Skeletal muscle tissue (tissue), 4 donors: ENCODE results near the gene SETSIP. TPM values are rescaled to one million over a fixed set of nuclear protein-coding genes. Genes with fewer than 3 reads are reported as not detected.

Experiments
- H3K27ac ChIP-seq: one replicate; pipeline ENCODE4 v1.7.0; 2013; ENCODE audit warnings: mild to moderate bottlenecking, low read depth, low read length, inconsistent platforms
- H3K27me3 ChIP-seq, 3 donors: one replicate each; pipeline ENCODE4 v1.7.0; 2013; ENCODE audit warnings: low read length in 3 of 3; ENCODE audit not compliant: control insufficient read depth in 3 of 3, insufficient read depth in 3 of 3
- H3K36me3 ChIP-seq, 3 donors: one replicate each; pipeline ENCODE4 v1.7.0; 2013; ENCODE audit warnings: low read length in 3 of 3; ENCODE audit not compliant: control insufficient read depth in 3 of 3, insufficient read depth in 3 of 3
- H3K4me1 ChIP-seq, 3 donors: one replicate each; pipeline ENCODE4 v1.7.0; 2013; ENCODE audit warnings: low read length in 3 of 3, mild to moderate bottlenecking in 3 of 3; ENCODE audit not compliant: control insufficient read depth in 3 of 3, insufficient read depth in 3 of 3
- H3K4me3 ChIP-seq, 3 donors: one replicate each; pipeline ENCODE4 v1.7.0; 2013; ENCODE audit warnings: low read length in 3 of 3
- H3K9ac ChIP-seq, 3 donors: one replicate each; pipeline ENCODE4 v1.7.0; 2013; ENCODE audit warnings: low read length in 3 of 3, mild to moderate bottlenecking in 3 of 3, moderate library complexity in 2 of 3, low read depth in 1 of 3
- H3K9me3 ChIP-seq, 3 donors: one replicate each; pipeline ENCODE4 v1.7.0; 2013; ENCODE audit warnings: low read length in 3 of 3; ENCODE audit not compliant: control insufficient read depth in 3 of 3
- total RNA-seq: library from RNA; depleted of rRNA; stranded (reverse); fragments of >200 nt; gene quantifications from one replicate; pipeline ENCODE4 v1.2.3, GENCODE V29; 2014
- donor health status: Osteomylitis.

Gene SETSIP, protein sequence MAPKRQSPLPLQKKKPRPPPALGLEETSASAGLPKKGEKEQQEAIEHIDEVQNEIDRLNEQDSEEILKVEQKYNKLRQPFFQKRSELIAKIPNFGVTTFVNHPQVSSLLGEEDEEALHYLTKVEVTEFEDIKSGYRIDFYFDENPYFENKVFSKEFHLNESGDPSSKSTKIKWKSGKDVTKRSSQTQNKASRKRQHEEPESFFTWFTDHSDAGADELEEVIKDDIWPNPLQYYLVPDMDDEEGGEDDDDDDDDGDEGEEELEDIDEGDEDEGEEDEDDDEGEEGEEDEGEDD
- total RNA-seq: not detected

DNA sequence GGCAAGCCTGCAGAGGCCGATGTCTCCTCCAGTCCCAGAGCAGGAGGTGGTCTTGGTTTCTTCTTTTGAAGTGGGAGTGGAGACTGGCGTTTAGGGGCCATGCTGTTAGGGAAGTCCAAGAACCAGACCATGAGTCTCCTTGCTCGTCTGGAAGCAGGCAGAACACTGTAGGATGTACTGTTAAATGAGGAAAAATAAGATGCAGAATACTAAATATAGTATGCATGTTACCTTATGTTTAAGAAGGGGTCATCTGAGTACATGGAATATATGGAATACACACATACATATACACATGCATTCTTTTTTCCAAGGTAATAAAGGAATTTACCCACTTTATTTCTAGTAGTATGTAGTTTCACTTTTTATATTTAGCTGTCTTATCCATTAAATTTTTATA is at the start of gene SETSIP:
Gene SETSIP, minus strand, starts transcription at position 101 of the 400 bp plus-strand sequence. Its CDS starts 0 bp downstream, at position 101.
- no peaks in the 10 kb centered on the region for H3K9me3 ChIP-seq
- no peak within 1 kb of the TSS for H3K4me3 ChIP-seq
- no peak within 1 kb of the TSS for H3K9ac ChIP-seq
- no peaks in the 10 kb centered on the region for H3K27me3 ChIP-seq
- no peaks in the 10 kb centered on the region for H3K4me1 ChIP-seq
- no peak within 1 kb of the TSS for H3K27ac ChIP-seq
- H3K36me3 ChIP-seq: no peaks in the 10 kb centered on the region

DNA sequence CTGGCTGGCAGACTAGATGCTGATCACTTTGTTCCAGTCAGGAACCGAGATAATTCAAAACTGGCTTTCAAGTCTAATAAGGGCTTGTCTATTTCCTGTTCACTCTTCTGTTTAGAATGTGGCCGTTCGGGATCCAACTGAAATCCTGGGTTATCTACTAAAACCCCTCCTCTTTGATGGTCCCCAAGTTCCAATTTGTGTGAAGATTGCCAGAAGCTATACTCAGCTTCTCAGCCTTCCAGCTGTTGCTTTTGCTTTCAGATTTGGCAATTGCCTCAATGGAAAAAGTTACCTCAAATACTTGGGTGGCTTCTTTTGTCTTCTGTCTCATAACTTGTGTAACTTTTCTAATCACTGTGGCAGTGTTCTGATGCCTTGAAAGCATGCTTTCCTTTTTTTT is 48.7 kb upstream of the SETSIP start:
- Histone ChIP-seq H3K36me3 (no peaks in the 10 kb centered on the region), H3K27ac (no peak overlapping the region)

DNA sequence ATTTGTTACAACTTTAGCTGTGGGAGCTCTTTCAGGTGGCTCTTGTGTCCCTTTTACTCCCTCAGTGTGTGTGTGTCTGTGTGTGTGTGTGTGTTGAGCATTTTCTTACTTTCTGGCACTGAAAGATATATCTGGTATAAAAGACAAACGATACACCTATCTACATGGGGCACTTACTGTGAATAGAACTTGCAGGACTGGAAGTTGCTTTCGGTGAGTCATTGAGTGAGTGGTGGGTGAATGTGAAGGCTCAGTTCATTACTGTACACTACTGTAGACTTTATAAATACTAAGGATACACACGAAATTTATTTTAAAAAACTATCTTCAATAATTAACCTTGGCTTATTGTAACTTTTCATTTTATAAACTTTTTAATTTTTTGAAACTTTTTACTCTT is 43.6 kb upstream of the SETSIP start:
- Histone ChIP-seq H3K9me3 (no peaks in the 10 kb centered on the region), H3K27ac (no peak overlapping the region), H3K36me3 (peaks cover 0 to 2% (median 0%) of the 10 kb centered on the region in 3 donors), H3K9ac (no peak overlapping the region), H3K27me3 (no peaks in the 10 kb centered on the region), H3K4me1 (no peaks in the 10 kb centered on the region), H3K4me3 (no peak overlapping the region)

More for the DNA sequence above, 48.7 kb upstream of the SETSIP start:
- Histone ChIP-seq H3K9me3 (no peaks in the 10 kb centered on the region), H3K9ac (no peak overlapping the region), H3K4me1 (no peaks in the 10 kb centered on the region), H3K4me3 (no peak overlapping the region), H3K27me3 (no peaks in the 10 kb centered on the region)

DNA sequence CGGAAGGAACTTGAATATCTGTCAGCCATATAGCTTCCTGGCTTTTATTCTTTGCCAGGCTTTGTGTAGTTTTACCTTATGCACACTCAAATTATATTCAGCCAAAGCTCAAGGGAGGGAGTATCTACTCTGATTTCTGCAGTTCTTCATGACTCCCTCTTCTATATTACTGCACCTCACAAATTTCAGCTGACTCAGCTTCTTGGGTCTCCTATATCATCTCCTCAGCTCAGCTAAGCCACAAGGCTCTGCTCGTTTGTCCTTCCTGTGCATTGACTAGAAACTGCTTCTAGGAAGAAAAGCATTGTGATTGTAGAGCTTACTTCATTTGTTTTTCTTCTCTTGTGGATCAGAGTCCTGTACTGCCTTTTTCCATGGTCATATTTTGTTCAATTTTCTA is 42.3 kb upstream of the SETSIP start:
- Histone ChIP-seq H3K27ac (no peak overlapping the region), H3K4me3 (no peak overlapping the region)

DNA sequence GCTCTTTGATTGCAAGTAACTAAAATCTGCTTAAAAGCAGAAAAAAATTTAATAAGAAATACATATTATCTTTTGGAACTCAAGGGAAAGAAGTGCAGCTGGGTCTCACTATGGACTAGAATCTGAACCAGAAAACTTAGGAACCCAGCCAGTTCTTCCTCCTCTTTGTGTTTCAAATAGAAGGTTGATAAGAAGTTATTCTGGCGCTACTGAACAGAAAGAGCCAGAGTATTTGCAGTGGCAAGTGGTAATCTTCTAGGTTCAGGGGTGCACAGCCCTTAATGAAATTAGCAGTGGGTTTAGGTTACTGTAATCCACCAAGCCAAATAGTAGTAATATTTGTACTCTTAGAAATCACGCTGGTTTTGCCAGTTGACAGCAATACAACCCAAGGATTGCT is 33.4 kb upstream of the SETSIP start:
- no peaks in the 10 kb centered on the region for H3K9me3 ChIP-seq
- H3K27me3 ChIP-seq: no peaks in the 10 kb centered on the region
- no peaks in the 10 kb centered on the region for H3K4me1 ChIP-seq
- H3K27ac ChIP-seq: no peak overlapping the region
- no peak overlapping the region for H3K9ac ChIP-seq
- H3K4me3 ChIP-seq: no peak overlapping the region
- peaks cover 0 to 6% (median 3%) of the 10 kb centered on the region in 3 donors for H3K36me3 ChIP-seq

More for the DNA sequence above, 42.3 kb upstream of the SETSIP start:
- no peak overlapping the region for H3K9ac ChIP-seq
- peaks cover 0 to 4% (median 0%) of the 10 kb centered on the region in 3 donors for H3K36me3 ChIP-seq
- no peaks in the 10 kb centered on the region for H3K9me3 ChIP-seq
- H3K27me3 ChIP-seq: no peaks in the 10 kb centered on the region
- H3K4me1 ChIP-seq: no peaks in the 10 kb centered on the region

DNA sequence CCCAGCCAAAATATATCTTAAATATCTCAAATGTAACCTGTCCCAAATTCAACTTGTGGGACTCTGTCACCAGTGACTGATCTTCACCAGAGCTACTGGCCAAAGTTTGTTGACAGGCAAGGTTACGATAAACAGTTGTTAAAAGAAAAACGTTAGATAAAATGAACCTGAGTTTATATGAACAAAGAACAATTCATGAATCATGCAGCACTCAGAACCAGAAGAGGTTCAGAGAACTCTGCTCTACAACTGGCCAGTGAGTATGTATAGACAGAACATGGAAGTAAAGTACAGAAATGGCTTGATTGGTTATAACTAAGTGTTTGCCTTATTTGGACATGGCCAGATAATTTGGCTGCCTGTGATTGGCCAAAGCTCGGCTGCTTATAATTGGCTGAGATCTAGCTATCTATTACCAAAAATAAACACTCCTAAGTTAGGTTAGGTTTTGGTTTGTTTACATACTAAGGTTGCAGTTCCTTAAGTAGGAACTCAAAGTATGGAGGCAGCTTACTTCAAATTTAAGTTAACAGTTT is 30.4 kb upstream of the SETSIP start:
- no peaks in the 10 kb centered on the region for H3K9me3 ChIP-seq
- no peak overlapping the region for H3K4me3 ChIP-seq
- no peaks in the 10 kb centered on the region for H3K4me1 ChIP-seq
- peaks cover 6 to 9% (median 8%) of the 10 kb centered on the region in 3 donors for H3K36me3 ChIP-seq
- no peak overlapping the region for H3K27ac ChIP-seq
- H3K9ac ChIP-seq: no peak overlapping the region
- H3K27me3 ChIP-seq: no peaks in the 10 kb centered on the region

DNA sequence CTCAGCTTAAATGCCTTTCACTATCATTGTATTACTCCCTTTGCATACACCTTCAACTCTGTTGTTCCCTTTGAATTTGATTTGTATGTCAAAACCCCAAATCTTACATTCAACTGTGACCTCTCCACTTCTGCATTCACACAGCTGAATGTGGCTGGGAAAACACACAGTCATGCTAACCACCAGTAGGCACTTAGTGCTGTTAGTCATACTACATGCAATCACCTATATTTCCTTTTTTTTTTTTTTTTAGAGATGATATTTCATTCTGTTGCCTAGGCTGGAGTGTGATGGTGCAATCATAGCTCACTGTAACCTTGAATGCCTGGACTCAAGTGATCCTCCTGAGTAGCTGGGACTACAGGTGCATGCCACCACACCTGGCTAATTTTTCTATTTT is 21.1 kb upstream of the SETSIP start:
- Histone ChIP-seq H3K4me3 (no peak overlapping the region), H3K4me1 (no peaks in the 10 kb centered on the region), H3K27me3 (no peaks in the 10 kb centered on the region), H3K27ac (no peak overlapping the region), H3K9me3 (no peaks in the 10 kb centered on the region), H3K36me3 (peaks cover 0 to 2% (median 0%) of the 10 kb centered on the region in 3 donors), H3K9ac (no peak overlapping the region)

DNA sequence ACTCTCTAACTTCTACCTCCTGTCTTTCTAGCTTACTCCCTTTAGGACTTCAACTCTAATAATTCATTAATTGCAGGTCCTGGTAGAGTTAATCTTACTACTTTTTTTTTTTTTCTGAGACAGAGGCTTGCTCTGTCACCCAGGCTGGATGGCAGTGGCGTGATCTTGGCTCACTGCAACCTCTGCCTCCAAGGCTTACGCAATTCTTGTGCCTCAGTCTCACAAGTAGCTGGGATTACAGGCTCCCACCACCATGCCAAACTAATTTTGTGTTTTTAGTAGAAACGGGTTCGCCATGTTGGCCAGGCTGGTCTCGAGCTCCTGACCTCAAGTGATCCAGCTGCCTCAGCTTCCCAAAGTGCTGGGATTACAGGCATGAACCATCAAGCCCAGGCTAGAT is 20.7 kb upstream of the SETSIP start:
- no peak overlapping the region for H3K9ac ChIP-seq
- H3K4me3 ChIP-seq: no peak overlapping the region
- H3K4me1 ChIP-seq: no peaks in the 10 kb centered on the region
- H3K27me3 ChIP-seq: no peaks in the 10 kb centered on the region
- H3K27ac ChIP-seq: no peak overlapping the region
- H3K9me3 ChIP-seq: no peaks in the 10 kb centered on the region
- peaks cover 0 to 2% (median 0%) of the 10 kb centered on the region in 3 donors for H3K36me3 ChIP-seq

DNA sequence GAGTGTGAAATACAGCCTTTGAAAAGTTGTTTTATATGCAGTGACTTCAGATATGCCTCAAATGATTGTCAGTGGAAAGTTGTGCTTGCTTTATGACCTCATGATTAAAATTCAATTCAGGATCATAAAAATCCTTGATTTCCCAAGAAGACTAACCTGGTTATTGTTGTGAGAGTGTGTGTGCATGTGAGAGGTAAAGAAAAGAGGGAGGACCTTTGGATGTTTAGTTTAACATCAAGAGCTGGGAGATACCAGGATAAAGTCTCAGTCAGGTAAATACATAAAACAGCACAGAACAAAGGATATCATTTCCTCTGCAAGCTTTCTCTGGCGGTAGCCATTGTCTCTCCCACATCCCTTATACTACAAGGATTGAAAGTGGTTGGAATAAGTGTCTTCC is 19.4 kb upstream of the SETSIP start:
- no peak overlapping the region for H3K27ac ChIP-seq
- no peaks in the 10 kb centered on the region for H3K4me1 ChIP-seq
- no peaks in the 10 kb centered on the region for H3K27me3 ChIP-seq
- no peak overlapping the region for H3K4me3 ChIP-seq
- H3K9ac ChIP-seq: no peak overlapping the region
- H3K9me3 ChIP-seq: no peaks in the 10 kb centered on the region
- peaks cover 0 to 2% (median 0%) of the 10 kb centered on the region in 3 donors for H3K36me3 ChIP-seq

DNA sequence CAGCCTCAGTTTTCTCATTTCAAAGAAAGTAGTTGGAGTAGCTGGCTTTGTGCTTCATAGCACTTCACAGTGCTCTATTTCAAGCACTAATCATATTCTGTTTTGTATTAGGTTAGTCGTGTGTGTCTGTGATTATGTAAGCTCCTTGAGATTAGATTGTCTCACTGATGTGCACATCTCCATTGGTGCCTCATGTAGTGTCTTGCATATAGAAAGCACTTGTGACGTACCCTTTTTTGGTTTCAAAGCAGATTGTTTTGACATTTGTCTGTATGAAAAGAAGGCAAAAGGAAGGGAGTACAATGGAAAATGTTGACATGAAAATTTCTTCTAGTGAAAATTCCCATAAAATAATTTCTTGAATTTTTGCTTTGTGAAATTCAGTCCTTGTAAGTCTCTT is 18.9 kb upstream of the SETSIP start:
- H3K4me1 ChIP-seq: no peaks in the 10 kb centered on the region
- H3K9me3 ChIP-seq: no peaks in the 10 kb centered on the region
- peaks cover 0 to 2% (median 0%) of the 10 kb centered on the region in 3 donors for H3K36me3 ChIP-seq
- H3K27me3 ChIP-seq: no peaks in the 10 kb centered on the region
- H3K4me3 ChIP-seq: no peak overlapping the region
- no peak overlapping the region for H3K9ac ChIP-seq
- no peak overlapping the region for H3K27ac ChIP-seq
